GM19455 (cell line): ENCODE results near the gene FAM120A.

Experiments used
- ATAC-seq: cut with Tn5 transposase; IDR thresholded peaks from one replicate; pipeline ENCODE4 v1.9.1; 2021; ENCODE audit not compliant: unreplicated experiment

The FAM120A gene

GRCh38 chr9:93470391-93470790 is 18.9 kb downstream of the FAM120A start:
- no peak for ATAC-seq

- no peak for ATAC-seq
Measured at GRCh38 chr9:93471124-93471523, 19.6 kb downstream of the FAM120A start.

DNA sequence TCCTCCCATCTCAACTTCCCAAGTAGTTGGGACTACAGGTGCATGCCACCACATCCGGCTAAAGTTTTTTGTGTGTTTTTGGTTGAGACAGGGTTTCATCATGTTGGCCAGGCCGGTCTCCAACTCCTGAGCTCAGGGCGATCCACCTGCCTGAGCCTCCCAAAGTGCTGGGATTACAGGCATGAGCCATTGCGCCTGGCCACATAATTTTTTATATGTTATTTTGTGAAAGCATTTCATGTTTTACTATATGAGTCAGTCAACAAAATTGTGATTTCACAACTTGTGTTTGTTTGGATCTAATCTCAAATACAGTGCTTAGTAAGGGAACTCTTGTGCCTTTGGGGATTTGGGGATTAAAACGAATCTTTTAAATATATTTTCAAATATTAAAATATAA is 21.9 kb downstream of the FAM120A start:
- ATAC-seq = no peak

- no peak for ATAC-seq
Measured at GRCh38 chr9:93475108-93475507, 23.6 kb downstream of the FAM120A start.

DNA sequence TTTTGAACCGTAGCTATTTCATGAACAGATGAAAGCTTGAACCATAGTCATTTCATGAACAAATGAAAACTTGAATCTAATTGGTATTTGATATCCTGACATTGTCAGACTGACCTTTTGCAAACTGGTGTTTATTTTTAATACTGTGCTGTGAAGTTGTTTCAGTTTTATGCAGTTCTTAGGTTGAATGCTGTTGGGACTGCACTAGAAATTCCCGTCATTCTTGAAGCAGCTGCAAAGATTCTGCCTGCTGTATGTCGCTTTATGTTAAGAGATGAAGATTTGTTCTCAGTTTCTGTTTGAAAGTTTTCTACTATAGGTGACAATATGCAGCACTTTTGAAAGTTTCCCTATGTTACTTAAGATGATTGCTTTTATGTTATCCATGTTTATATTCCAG is 24.4 kb downstream of the FAM120A start:
- ATAC-seq = no peak

DNA sequence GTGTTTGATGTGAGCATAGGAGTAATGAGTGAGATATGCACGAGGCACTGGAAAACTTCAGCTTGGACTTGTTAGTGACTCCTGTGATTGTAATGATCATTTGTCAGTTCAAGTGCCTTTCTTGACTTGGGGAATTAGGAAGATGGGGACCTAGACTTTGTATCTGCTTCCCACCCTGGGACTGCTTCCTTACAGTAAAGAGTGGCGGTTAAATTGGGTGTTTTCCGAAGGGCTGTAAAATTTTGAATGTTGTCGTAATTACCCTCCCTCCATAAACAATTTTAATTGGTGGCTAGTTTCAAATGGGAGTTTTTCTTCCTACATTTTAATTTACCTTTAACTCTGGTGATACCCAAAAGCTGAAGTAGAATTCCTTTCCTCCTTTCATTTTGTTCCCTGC is 25.4 kb downstream of the FAM120A start:
- no peak for ATAC-seq

DNA sequence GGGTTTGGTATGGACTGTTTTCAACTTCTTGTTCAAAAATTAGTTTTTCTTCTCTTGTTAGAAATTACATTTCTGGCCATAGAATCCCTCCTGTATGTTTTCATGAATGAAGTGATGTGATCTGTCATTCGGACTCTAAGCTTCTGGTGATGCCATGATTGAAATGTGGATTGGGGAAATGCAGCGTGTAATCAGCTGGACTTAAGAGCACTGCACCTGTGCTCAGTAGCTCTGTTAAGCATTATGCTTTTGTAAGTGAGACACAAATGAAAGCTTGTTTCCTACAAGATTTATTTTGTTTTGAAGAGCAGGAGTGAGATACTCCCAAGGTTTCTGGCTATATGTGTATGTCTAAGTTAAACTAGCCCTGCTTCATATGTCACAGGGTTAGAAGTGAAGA is 25.9 kb downstream of the FAM120A start:
- no peak for ATAC-seq

- no peak for ATAC-seq
Measured at GRCh38 chr9:93479726-93480125, 28.2 kb downstream of the FAM120A start.

DNA sequence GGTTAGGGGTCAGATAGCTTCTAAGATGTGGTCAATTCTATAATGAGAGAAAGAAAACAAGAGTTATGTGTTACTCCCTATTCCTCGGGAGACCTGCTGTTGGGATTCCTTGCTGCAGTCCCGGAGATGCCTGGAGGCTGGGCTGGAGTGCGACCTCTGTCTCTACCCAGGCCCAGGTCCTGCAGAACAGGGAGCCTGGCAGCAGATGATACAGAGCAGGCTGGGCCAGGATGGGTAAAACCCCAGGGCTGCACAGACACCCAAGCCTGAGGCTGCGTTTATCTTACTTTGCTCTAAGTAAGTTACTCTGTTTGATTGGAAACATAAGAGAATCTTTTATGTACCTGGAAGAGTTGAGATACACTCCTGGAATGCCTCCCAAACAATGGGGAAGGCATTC is 28.8 kb downstream of the FAM120A start:
- ATAC-seq = no peak

DNA sequence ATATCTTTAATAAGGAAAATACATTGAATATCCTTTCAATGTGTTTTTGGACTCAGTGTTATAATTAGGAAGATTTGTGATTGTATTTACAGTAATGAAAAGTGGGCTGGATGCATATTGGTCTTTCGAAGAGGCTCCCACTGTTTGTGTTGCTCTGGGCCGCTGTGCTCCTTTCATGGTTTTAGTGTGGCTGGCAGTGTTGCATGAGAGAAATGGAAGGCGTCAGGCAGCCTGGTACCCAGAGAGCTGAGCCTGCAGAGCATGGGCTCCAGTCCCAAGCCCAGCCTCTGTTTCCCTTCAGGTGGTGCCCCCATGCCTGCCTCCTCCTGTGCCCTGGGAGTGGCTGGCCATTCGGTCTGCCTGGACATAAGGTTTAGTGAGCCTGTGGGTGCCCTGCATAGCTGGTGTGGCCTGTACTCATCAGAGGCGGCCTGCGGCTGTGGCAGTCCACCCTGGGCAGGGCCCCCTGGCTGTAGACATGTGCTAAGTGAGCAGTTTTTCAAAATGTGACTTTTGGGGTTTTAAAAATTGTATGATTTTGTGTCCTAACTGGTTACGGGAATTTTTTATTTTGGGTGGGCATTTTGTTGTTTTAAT is 29.3 kb downstream of the FAM120A start:
- no peak for ATAC-seq

DNA sequence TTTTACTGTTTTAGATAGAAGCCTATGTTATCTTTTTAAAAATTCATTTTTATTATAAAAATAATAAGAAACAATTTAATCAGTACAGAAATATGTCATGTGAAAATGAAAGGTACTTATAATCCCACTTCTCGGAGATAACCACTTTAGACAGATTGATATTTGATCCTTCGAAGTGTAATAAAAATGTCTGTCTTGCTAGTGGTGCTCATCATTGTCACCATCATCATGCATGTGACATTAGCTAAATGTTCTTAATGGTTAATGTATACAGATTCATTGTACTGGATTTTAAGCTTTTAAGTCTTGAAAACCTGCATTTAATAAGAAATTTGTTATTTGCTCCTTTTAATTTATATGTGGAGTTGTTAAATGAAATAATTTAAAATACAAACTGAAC is 32.0 kb downstream of the FAM120A start:
- ATAC-seq = no peak

GRCh38 chr9:93486268-93486667 is 34.8 kb downstream of the FAM120A start:
- no peak for ATAC-seq

DNA sequence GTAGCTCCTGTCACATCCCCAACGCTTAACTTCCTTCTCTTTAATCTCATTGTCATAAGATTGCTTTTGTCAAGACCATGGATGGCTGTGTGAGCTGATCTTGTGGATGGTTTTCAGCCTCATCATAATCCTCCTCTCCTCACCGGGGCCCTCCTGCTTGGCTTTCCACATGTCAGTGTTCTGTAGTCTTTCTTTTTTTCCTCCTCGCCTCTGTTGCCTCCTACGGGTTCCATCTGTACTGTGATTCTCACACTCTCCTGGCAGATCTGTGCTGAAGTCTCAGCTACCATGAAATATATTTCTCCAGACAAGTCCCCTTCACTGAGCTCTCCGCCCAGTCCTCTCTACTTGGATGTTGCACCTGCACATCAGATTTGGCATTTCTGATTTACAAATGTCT is 36.8 kb downstream of the FAM120A start:
- ATAC-seq = no peak

DNA sequence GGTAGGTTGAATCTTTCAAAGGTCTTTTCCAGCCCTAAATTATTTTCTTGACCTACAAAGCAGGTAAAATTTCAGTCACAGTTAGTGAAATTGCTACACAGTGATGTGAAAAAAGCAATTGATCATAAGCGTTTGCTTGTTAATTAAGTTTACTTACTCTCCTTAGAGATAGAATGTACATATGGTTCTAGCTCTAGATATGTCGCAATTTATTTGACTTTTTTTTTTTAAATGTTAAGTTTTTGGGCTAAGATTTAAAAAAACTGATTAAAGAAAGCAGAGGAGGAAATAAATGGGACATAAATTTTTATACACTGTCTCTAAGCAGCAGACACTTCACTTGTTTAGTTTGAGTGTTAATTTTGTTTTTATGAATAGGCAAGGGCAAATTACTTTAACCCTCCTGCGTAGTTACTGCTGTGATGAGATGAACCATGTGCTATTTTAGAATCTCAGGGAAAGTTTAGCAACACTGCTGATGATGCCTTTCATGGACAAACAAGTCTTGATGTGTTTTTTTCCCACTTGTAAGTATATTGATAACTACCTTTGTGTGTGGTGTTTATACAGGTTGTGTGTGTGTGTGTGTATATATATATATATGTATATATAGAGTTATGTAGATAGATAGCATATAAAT is 40.2 kb downstream of the FAM120A start:
- ATAC-seq = no peak

- no peak for ATAC-seq
Measured at GRCh38 chr9:93492327-93492726, 40.8 kb downstream of the FAM120A start.

DNA sequence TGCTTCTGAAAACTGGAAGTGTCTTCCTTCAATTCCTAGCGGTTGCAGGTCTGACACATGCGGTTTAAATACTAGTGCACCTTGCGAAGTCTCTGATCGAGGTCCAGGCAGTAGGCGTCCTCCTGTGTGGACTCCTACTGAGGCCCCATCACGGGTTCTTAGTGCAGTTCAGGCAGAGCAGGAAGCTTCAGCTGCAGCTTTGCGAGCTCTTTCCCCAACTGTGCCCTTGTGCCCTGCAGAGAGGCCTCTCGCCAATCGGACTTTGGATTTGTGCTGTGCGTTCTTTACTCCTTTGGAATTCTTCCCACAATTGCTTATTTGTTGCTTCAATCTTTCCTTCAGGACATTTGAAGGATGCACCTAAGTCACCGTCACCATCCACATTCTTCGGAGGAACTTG is 42.5 kb downstream of the FAM120A start:
- ATAC-seq = no peak

GRCh38 chr9:93496285-93496684 is 44.8 kb downstream of the FAM120A start:
- ATAC-seq = no peak

- no peak for ATAC-seq
Measured at GRCh38 chr9:93500571-93501298, 49.2 kb downstream of the FAM120A start.

GRCh38 chr9:93501406-93501805 is 49.9 kb downstream of the FAM120A start:
- ATAC-seq = no peak

DNA sequence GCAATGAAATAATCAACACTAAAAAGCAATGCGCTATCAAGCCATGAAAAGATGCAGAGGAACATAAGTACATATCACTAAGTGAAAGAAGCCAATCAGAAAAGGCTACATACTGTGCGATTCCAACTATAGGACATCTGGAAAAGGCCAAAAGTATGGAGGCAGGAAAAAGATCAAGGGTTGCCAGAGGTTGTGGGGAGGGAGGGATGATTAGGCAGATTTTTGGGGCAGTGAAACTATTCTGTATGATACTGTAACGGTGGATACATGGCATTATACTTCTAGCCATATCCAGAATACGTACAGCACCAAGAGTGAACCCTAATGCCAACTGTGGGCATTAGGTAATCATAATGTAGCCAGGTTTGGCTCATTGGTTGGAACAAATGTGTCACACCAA is 51.9 kb downstream of the FAM120A start:
- no peak for ATAC-seq

DNA sequence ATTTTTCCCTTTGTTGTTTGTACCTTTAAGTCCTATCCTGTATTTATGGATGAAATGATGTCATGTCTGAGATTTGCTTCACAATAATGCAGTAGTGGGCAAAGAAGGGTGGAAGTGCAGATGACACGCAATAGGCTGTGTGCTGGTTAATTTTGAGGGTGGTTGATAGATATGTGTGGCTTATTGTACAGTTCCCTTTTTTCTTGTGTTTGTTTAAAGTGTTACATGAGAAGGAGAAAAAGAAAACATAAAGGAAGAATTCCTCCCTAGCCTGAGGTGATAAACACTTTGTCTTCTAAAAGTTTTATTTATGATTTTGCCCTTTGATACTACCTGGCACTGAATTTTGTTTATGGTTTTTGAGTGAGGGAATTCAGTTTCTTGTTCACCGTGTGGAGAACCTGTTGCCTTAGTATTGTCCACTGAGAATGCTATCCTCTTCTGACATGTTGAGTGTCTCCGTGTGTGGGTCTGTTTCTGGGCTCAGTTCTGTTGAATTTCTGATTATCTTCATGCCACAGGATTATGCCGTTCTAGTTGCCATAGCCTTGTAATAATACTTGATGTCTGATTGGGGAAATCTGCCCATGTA is 54.2 kb downstream of the FAM120A start:
- no peak for ATAC-seq

DNA sequence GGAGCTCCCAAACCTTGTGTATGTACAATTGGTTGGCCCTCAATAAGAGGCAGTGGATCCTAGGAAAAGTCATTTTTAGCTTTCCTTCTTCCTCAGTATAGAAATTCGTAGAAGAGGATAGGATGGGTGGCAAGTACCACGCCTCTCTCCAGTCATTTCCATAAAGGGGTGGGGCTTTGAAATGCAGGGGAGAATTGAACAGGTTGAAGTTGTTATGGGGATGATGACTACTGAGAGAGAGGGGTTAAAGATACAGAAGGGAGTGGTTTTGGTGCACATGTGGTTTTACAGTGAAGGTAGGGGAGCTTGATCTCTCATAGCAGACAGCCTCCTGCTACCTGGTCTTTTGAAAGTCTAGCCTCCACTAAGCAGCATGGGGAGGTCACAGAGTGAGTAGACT is 56.3 kb downstream of the FAM120A start:
- ATAC-seq = no peak
